ENCODE measurements around the gene GBE1. TPM values are rescaled to one million over a fixed set of nuclear protein-coding genes. Genes with fewer than 3 reads are reported as not detected.

GBE1 gene
- total RNA-seq, 5 donors from 2014 or later (not counting 1 experiment from before 2014, with no cell fraction given) = 8.1 to 9.2 (median 8.7) TPM

DNA sequence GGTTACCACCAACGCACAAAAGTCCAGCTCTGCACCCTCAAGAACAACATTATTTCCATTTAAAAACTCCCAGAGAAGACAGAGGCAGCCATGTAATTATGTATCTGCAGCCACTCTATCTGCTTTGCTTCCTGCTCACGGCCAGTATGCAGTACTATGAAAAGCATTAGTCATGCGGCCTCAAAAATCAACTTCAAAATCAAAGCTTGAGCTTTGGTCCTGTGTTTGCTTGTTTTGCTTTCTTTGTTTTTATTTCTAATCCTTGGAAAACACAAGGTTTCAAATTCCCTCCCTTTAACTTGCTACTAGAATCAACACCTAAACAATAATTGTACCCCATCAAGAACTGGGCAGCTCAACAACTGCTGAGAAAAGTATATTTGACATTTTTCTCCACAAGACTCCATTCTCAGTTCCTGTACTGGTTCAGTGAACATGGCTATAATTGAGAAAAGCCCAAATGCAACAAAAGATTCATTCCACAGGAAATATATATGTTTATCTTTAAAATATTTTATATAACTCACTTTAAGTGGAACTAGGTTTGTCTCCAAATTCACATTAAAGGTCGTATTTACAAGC lies 37.6 kb downstream of the GBE1 start:
- no peak overlapping the region for H3K27ac Mint-ChIP-seq
- Histone ChIP-seq H3K4me3 (ENCODE audit: control insufficient read depth in 1 of 2, extremely low read depth in 1 of 2, low read length in 1 of 2) (no peak overlapping the region), H3K27me3 (replicated peaks in 1 of 2; ENCODE audit: control insufficient read depth in 2 of 2, extremely low read depth in 1 of 2, insufficient read depth in 2 of 2, low read length in 1 of 2) (no peaks in the 10 kb centered on the region), H3K27ac (ENCODE audit: low read length) (no peak overlapping the region), H3K4me1 (ENCODE audit: control insufficient read depth in 1 of 2, extremely low read depth in 1 of 2, insufficient read depth in 2 of 2, low read length in 2 of 2) (no peaks in the 10 kb centered on the region), H3K36me3 (ENCODE audit: control insufficient read depth in 2 of 2, extremely low read depth in 1 of 2, insufficient read depth in 1 of 2, low read length in 1 of 2) (no peaks in the 10 kb centered on the region), H3K9me3 (no peaks in the 10 kb centered on the region)
- 100% methylated on average over 1 of the region's 4 CpGs for WGBS (ENCODE audit: insufficient coverage)
- peaks cover 4% of the 10 kb centered on the region for H3K36me3 Mint-ChIP-seq
- H3K4me1 Mint-ChIP-seq = peaks cover 3 to 11% (median 10%) of the 10 kb centered on the region in 3 donors
- CTCF ChIA-PET = no interaction called here
- DNase-seq (no peak), ATAC-seq (replicated peaks in 1 of 4) (no peak)
- H3K27me3 Mint-ChIP-seq = no peaks in the 10 kb centered on the region
- H3K4me3 Mint-ChIP-seq = no peak overlapping the region
- POLR2A ChIA-PET = no interaction called here
- no peaks in the 10 kb centered on the region for H3K9me3 Mint-ChIP-seq

DNA sequence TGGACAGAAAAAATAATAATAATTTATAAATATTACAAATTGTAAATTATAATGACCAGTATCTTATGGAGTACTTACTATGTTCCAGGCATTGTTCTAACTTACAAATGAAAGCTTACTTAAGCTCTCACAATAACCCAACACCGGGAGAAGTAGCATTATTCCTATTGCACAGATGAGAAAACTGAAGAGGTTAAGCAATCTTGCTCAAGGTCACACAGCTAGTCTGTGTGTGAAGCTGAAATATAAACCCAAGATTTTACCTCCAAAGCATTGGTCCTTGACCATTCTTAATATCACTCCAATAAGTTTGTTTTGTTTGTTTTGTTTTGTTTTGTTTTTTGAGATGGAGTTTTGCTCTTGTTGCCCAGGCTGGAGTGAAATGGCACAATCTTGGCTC lies 43.1 kb downstream of the GBE1 start:
- Mint-ChIP-seq H3K36me3 (no peaks in the 10 kb centered on the region), H3K4me3 (no peak overlapping the region), H3K9me3 (no peaks in the 10 kb centered on the region), H3K4me1 (no peaks in the 10 kb centered on the region), H3K27me3 (no peaks in the 10 kb centered on the region), H3K27ac (no peak overlapping the region)
- WGBS (ENCODE audit: insufficient coverage) = no CpG with 5 or more reads among the region's 1 CpG
- Histone ChIP-seq H3K4me1 (ENCODE audit: control insufficient read depth in 1 of 2, extremely low read depth in 1 of 2, insufficient read depth in 2 of 2, low read length in 2 of 2) (no peaks in the 10 kb centered on the region), H3K27me3 (replicated peaks in 1 of 2; ENCODE audit: control insufficient read depth in 2 of 2, extremely low read depth in 1 of 2, insufficient read depth in 2 of 2, low read length in 1 of 2) (no peaks in the 10 kb centered on the region), H3K4me3 (ENCODE audit: control insufficient read depth in 1 of 2, extremely low read depth in 1 of 2, low read length in 1 of 2) (no peak overlapping the region), H3K27ac (ENCODE audit: low read length) (no peak overlapping the region), H3K36me3 (ENCODE audit: control insufficient read depth in 2 of 2, extremely low read depth in 1 of 2, insufficient read depth in 1 of 2, low read length in 1 of 2) (no peaks in the 10 kb centered on the region), H3K9me3 (no peaks in the 10 kb centered on the region)
- DNase-seq (no peak), ATAC-seq (replicated peaks in 1 of 4) (no peak)
- POLR2A ChIA-PET = interaction anchor here in 1 of 2 donors (0.6 kb wide), 1 partner anchor 65 kb away, joined by 4 read pairs; no protein-coding TSS in a partner anchor
- CTCF ChIA-PET = no interaction called here

GRCh38 chr3:81716870-81717509 lies 44.5 kb downstream of the GBE1 start:
- WGBS (ENCODE audit: insufficient coverage) = no CpG with 5 or more reads among the region's 3 CpGs
- DNase-seq (no peak), ATAC-seq (replicated peaks in 1 of 4) (no peak)
- Histone ChIP-seq H3K4me1 (ENCODE audit: control insufficient read depth in 1 of 2, extremely low read depth in 1 of 2, insufficient read depth in 2 of 2, low read length in 2 of 2) (no peaks in the 10 kb centered on the region), H3K36me3 (ENCODE audit: control insufficient read depth in 2 of 2, extremely low read depth in 1 of 2, insufficient read depth in 1 of 2, low read length in 1 of 2) (no peaks in the 10 kb centered on the region), H3K27ac (ENCODE audit: low read length) (no peak overlapping the region), H3K27me3 (replicated peaks in 1 of 2; ENCODE audit: control insufficient read depth in 2 of 2, extremely low read depth in 1 of 2, insufficient read depth in 2 of 2, low read length in 1 of 2) (no peaks in the 10 kb centered on the region), H3K9me3 (no peaks in the 10 kb centered on the region), H3K4me3 (ENCODE audit: control insufficient read depth in 1 of 2, extremely low read depth in 1 of 2, low read length in 1 of 2) (no peak overlapping the region)
- H3K4me1 Mint-ChIP-seq = no peaks in the 10 kb centered on the region
- no peak overlapping the region for H3K4me3 Mint-ChIP-seq
- no peak overlapping the region for H3K27ac Mint-ChIP-seq
- POLR2A ChIA-PET = no interaction called here
- H3K36me3 Mint-ChIP-seq = no peaks in the 10 kb centered on the region
- CTCF ChIA-PET = interaction anchor here in 1 of 2 donors (0.7 kb wide), 1 partner anchor 255 kb away, joined by 3 read pairs; no protein-coding TSS in a partner anchor
- no peaks in the 10 kb centered on the region for H3K9me3 Mint-ChIP-seq
- no peaks in the 10 kb centered on the region for H3K27me3 Mint-ChIP-seq

GRCh38 chr3:81713031-81713430 lies 48.4 kb downstream of the GBE1 start:
- Mint-ChIP-seq H3K27me3 (no peaks in the 10 kb centered on the region), H3K27ac (no peak overlapping the region), H3K36me3 (peaks cover 4% of the 10 kb centered on the region), H3K4me1 (no peaks in the 10 kb centered on the region), H3K9me3 (no peaks in the 10 kb centered on the region), H3K4me3 (no peak overlapping the region)
- no peak overlapping the region for H3K27ac ChIP-seq (ENCODE audit: low read length)
- no peak for ATAC-seq (replicated peaks in 1 of 4)
- POLR2A ChIA-PET = no interaction called here
- H3K4me1 ChIP-seq (ENCODE audit: control insufficient read depth in 1 of 2, extremely low read depth in 1 of 2, insufficient read depth in 2 of 2, low read length in 2 of 2) = no peaks in the 10 kb centered on the region
- no peaks in the 10 kb centered on the region for H3K9me3 ChIP-seq
- no peaks in the 10 kb centered on the region for H3K27me3 ChIP-seq (replicated peaks in 1 of 2; ENCODE audit: control insufficient read depth in 2 of 2, extremely low read depth in 1 of 2, insufficient read depth in 2 of 2, low read length in 1 of 2)
- no peak for DNase-seq
- H3K36me3 ChIP-seq (ENCODE audit: control insufficient read depth in 2 of 2, extremely low read depth in 1 of 2, insufficient read depth in 1 of 2, low read length in 1 of 2) = no peaks in the 10 kb centered on the region
- 100% methylated on average over 1 of the region's 4 CpGs for WGBS (ENCODE audit: insufficient coverage)
- no peak overlapping the region for H3K4me3 ChIP-seq (ENCODE audit: control insufficient read depth in 1 of 2, extremely low read depth in 1 of 2, low read length in 1 of 2)
- CTCF ChIA-PET = no interaction called here

DNA sequence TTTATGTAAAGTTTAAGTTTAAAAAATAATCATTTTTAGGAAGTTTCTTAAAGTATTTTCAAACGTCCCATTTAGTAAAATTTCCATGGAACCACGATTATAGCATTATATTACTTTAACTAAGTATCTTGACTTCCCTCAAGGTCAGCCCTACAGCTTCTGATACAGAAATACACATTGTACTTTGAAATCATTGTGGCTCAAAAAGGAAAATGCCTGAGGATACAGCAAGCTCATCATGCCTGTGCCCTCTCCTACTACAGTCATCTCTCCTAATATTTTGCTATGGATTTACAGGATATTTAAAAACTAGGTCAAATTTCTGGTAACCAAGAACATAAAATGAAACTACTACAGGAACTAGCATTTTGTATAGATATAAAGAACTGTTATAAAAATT lies 51.8 kb downstream of the GBE1 start:
- no peak overlapping the region for H3K4me3 Mint-ChIP-seq
- H3K4me1 Mint-ChIP-seq = peaks cover 0 to 4% (median 0%) of the 10 kb centered on the region in 3 donors
- Histone ChIP-seq H3K4me1 (ENCODE audit: control insufficient read depth in 1 of 2, extremely low read depth in 1 of 2, insufficient read depth in 2 of 2, low read length in 2 of 2) (no peaks in the 10 kb centered on the region), H3K4me3 (ENCODE audit: control insufficient read depth in 1 of 2, extremely low read depth in 1 of 2, low read length in 1 of 2) (no peak overlapping the region), H3K27ac (ENCODE audit: low read length) (no peak overlapping the region), H3K36me3 (ENCODE audit: control insufficient read depth in 2 of 2, extremely low read depth in 1 of 2, insufficient read depth in 1 of 2, low read length in 1 of 2) (no peaks in the 10 kb centered on the region), H3K9me3 (no peaks in the 10 kb centered on the region), H3K27me3 (replicated peaks in 1 of 2; ENCODE audit: control insufficient read depth in 2 of 2, extremely low read depth in 1 of 2, insufficient read depth in 2 of 2, low read length in 1 of 2) (no peaks in the 10 kb centered on the region)
- H3K36me3 Mint-ChIP-seq = peaks cover 8% of the 10 kb centered on the region
- 67% methylated on average over 1 of the region's 2 CpGs for WGBS (ENCODE audit: insufficient coverage)
- ATAC-seq (replicated peaks in 1 of 4) (no peak), DNase-seq (no peak)
- H3K27me3 Mint-ChIP-seq = no peaks in the 10 kb centered on the region
- H3K9me3 Mint-ChIP-seq = no peaks in the 10 kb centered on the region
- ChIA-PET POLR2A (no interaction called here), CTCF (no interaction called here)
- no peak overlapping the region for H3K27ac Mint-ChIP-seq

GRCh38 chr3:81707996-81708395 lies 53.4 kb downstream of the GBE1 start:
- H3K36me3 Mint-ChIP-seq = peaks cover 14% of the 10 kb centered on the region
- no peak for ATAC-seq (replicated peaks in 1 of 4)
- Histone ChIP-seq H3K4me1 (ENCODE audit: control insufficient read depth in 1 of 2, extremely low read depth in 1 of 2, insufficient read depth in 2 of 2, low read length in 2 of 2) (no peaks in the 10 kb centered on the region), H3K27me3 (replicated peaks in 1 of 2; ENCODE audit: control insufficient read depth in 2 of 2, extremely low read depth in 1 of 2, insufficient read depth in 2 of 2, low read length in 1 of 2) (no peaks in the 10 kb centered on the region), H3K4me3 (ENCODE audit: control insufficient read depth in 1 of 2, extremely low read depth in 1 of 2, low read length in 1 of 2) (no peak overlapping the region), H3K36me3 (ENCODE audit: control insufficient read depth in 2 of 2, extremely low read depth in 1 of 2, insufficient read depth in 1 of 2, low read length in 1 of 2) (no peaks in the 10 kb centered on the region), H3K9me3 (no peaks in the 10 kb centered on the region), H3K27ac (ENCODE audit: low read length) (no peak overlapping the region)
- H3K9me3 Mint-ChIP-seq = no peaks in the 10 kb centered on the region
- H3K27ac Mint-ChIP-seq = no peak overlapping the region
- DNase-seq = no peak
- no peaks in the 10 kb centered on the region for H3K27me3 Mint-ChIP-seq
- H3K4me3 Mint-ChIP-seq = no peak overlapping the region
- CTCF ChIA-PET = interaction anchor here in 1 of 2 donors (0.6 kb wide), 1 partner anchor 426 kb away, joined by 3 read pairs; no protein-coding TSS in a partner anchor
- peaks cover 0 to 4% (median 0%) of the 10 kb centered on the region in 3 donors for H3K4me1 Mint-ChIP-seq
- POLR2A ChIA-PET = no interaction called here
